Stimulated activated naive CD4-positive, alpha-beta T cell treated with Interleukin-2 at 50 U/mL for 16 hours (primary cell): ENCODE results near the gene MVB12A.
A peak's percentile ranks its signal among the peaks of the same experiment; 100 is the strongest.

Experiments
- DNase-seq: peaks from one replicate; lab custom pipeline; 2025; lab: John Stamatoyannopoulos, UW

Gene MVB12A

GRCh38 chr19:17445526-17446165 lies 25.8 kb downstream of the MVB12A start:
- DNase-seq: no peak

GRCh38 chr19:17447704-17448130 lies 27.9 kb downstream of the MVB12A start:
- DNase-seq: no peak

- DNase-seq: peak; percentile 25
These were observed 28.5 kb downstream of the MVB12A start, which contains the start of gene TMEM221 for GRCh38 chr19:17448131-17448967. Gene TMEM221 (minus strand): TSS chr19:17448668. CDS start chr19:17448462, 206 bp downstream.

GRCh38 chr19:17450264-17451075 lies 30.6 kb downstream of the MVB12A start:
- peak; percentile 45 for DNase-seq

- DNase-seq: no peak
These were observed 32.0 kb downstream of the MVB12A start for GRCh38 chr19:17451820-17452219.

GRCh38 chr19:17454576-17455071 lies 34.8 kb downstream of the MVB12A start:
- DNase-seq: no peak

GRCh38 chr19:17455308-17456123 lies 35.7 kb downstream of the MVB12A start:
- no peak for DNase-seq

GRCh38 chr19:17456127-17456526 lies 36.3 kb downstream of the MVB12A start:
- no peak for DNase-seq

GRCh38 chr19:17457616-17458015 lies 37.8 kb downstream of the MVB12A start:
- DNase-seq: no peak

- no peak for DNase-seq
These were observed 39.1 kb downstream of the MVB12A start for GRCh38 chr19:17458970-17459369.

GRCh38 chr19:17460372-17461230 lies 40.8 kb downstream of the MVB12A start, which contains the start of gene NXNL1:
Gene NXNL1 (minus strand): TSS chr19:17460926. CDS start chr19:17460869, 57 bp downstream.
- DNase-seq: no peak

GRCh38 chr19:17466487-17466850 lies 46.6 kb downstream of the MVB12A start:
- DNase-seq: no peak

GRCh38 chr19:17467471-17468301 lies 47.8 kb downstream of the MVB12A start:
- no peak for DNase-seq

GRCh38 chr19:17468302-17469091 lies 48.6 kb downstream of the MVB12A start:
- DNase-seq: no peak

- DNase-seq: no peak
These were observed 49.2 kb downstream of the MVB12A start for GRCh38 chr19:17469092-17469480.

GRCh38 chr19:17469481-17470067 lies 49.7 kb downstream of the MVB12A start:
- peak; percentile 92 for DNase-seq

- DNase-seq: peak; percentile 89
These were observed 50.4 kb downstream of the MVB12A start, which contains the start of gene SLC27A1 for GRCh38 chr19:17470068-17470841. Gene SLC27A1 (plus strand): TSS chr19:17470524. CDS start chr19:17470541, 17 bp downstream.
